IMR-90 (cell line): ENCODE results near the gene HRH1. TPM values are rescaled to one million over a fixed set of nuclear protein-coding genes. Genes with fewer than 3 reads are reported as not detected.

Experiments used
- ATAC-seq: fragments of 200-7000 bp; cut with Tn5 transposase; 2 replicates; pipeline ENCODE4 v1.9.1; 2020; ENCODE audit warnings: low read depth, mild to moderate bottlenecking, moderate library complexity
- BruUV-seq: library from RNA; stranded (reverse); fragments of 400-500 nt; replicated peaks from 2 replicates; lab custom pipeline; 2021; lab: Mats Ljungman, UMichigan
- CTCF ChIA-PET: fragments of 300-600 bp; formaldehyde crosslinking; extraction: SDS; loops from one replicate; lab custom pipeline; 2021; ENCODE audit warnings: antibody characterized with exemption; lab: Yijun Ruan, JAX
- POLR2A ChIA-PET: fragments of 300-600 bp; sonication (Branson Sonifier 250); formaldehyde crosslinking; loops from one replicate; lab custom pipeline; 2022; ENCODE audit warnings: antibody characterized with exemption; ENCODE audit not compliant: unreplicated experiment; lab: Charles Lee
- DNase-seq: peaks from one replicate; pipeline ENCODE4 v3.0.0; 2013
- H2AFZ ChIP-seq: replicated peaks from 2 replicates; pipeline ENCODE3; 2013; ENCODE audit warnings: low read length, mild to moderate bottlenecking; ENCODE audit not compliant: poor library complexity
- H2AK5ac ChIP-seq: 2 replicates; pipeline ENCODE4 v1.6.1; 2013; ENCODE audit warnings: low read depth, low read length, inconsistent platforms
- H2AK9ac ChIP-seq: replicated peaks from 2 replicates; pipeline ENCODE3; 2013; ENCODE audit warnings: mild to moderate bottlenecking, low read depth, low read length, moderate library complexity; ENCODE audit not compliant: poor library complexity
- H2BK120ac ChIP-seq: 2 replicates; pipeline ENCODE4 v1.6.1; 2013; ENCODE audit warnings: low read depth, low read length, inconsistent platforms
- H2BK15ac ChIP-seq: 3 replicates; pipeline ENCODE4 v1.6.1; 2013; ENCODE audit warnings: low read depth, low read length, inconsistent platforms
- H2BK20ac ChIP-seq: 2 replicates; pipeline ENCODE4 v1.6.1; 2013; ENCODE audit warnings: low read depth, mild to moderate bottlenecking, inconsistent platforms, low read length, moderate library complexity
- H2BK5ac ChIP-seq: 2 replicates; pipeline ENCODE4 v1.6.1; 2013; ENCODE audit warnings: mild to moderate bottlenecking, low read depth, low read length, inconsistent platforms; ENCODE audit not compliant: poor library complexity, severe bottlenecking
- H3K14ac ChIP-seq: replicated peaks from 2 replicates; pipeline ENCODE4 v1.6.1; 2013; ENCODE audit warnings: low read depth, low read length, inconsistent platforms
- H3K18ac ChIP-seq: 2 replicates; pipeline ENCODE4 v1.6.1; 2013; ENCODE audit warnings: low read depth, low read length, control low read depth
- H3K23ac ChIP-seq: 2 replicates; pipeline ENCODE4 v1.6.1; 2013; ENCODE audit warnings: low read depth, low read length, inconsistent platforms
- H3K27ac ChIP-seq: 2 replicates; pipeline ENCODE4 v1.5.1; 2013; ENCODE audit warnings: mild to moderate bottlenecking, control low read depth, low read length; ENCODE audit not compliant: insufficient read depth
- H3K27me3 ChIP-seq: 2 replicates; pipeline ENCODE4 v1.6.1; 2013; ENCODE audit warnings: low read length; ENCODE audit not compliant: control insufficient read depth, insufficient read depth
- H3K36me3 ChIP-seq: 2 replicates; pipeline ENCODE4 v1.6.1; 2013; ENCODE audit warnings: low read length, mixed read lengths; ENCODE audit not compliant: control insufficient read depth, insufficient read depth
- H3K4ac ChIP-seq: 2 replicates; pipeline ENCODE4 v1.6.1; 2013; ENCODE audit warnings: low read depth, low read length, inconsistent platforms
- H3K4me1 ChIP-seq: 2 replicates; pipeline ENCODE4 v1.6.1; 2013; ENCODE audit warnings: low read length, mixed read lengths; ENCODE audit not compliant: control insufficient read depth, insufficient read depth
- H3K4me2 ChIP-seq: 2 replicates; pipeline ENCODE4 v1.6.1; 2013; ENCODE audit warnings: low read depth, mild to moderate bottlenecking, control low read depth, low read length, moderate library complexity
- H3K4me3 ChIP-seq: 2 replicates; pipeline ENCODE4 v1.5.1; 2013; ENCODE audit warnings: low read depth, mild to moderate bottlenecking, control low read depth, low read length, moderate library complexity; ENCODE audit not compliant: insufficient read depth
- H3K56ac ChIP-seq: 2 replicates; pipeline ENCODE4 v1.6.1; 2013; ENCODE audit warnings: low read length, inconsistent platforms; ENCODE audit not compliant: insufficient read depth; ENCODE audit errors: extremely low read depth
- H3K79me1 ChIP-seq, 2 experiments: 2 replicates each; pipeline ENCODE4 v1.6.1; 2013; ENCODE audit warnings: low read length in 2 of 2, inconsistent platforms in 1 of 2, low read depth in 1 of 2
- H3K9ac ChIP-seq: 2 replicates; pipeline ENCODE4 v1.6.1; 2013; ENCODE audit warnings: low read depth, low read length, control low read depth
- H3K9me1 ChIP-seq: 2 replicates; pipeline ENCODE4 v1.6.1; 2013; ENCODE audit warnings: low read length, inconsistent platforms; ENCODE audit not compliant: insufficient read depth
- H3K9me3 ChIP-seq: 2 replicates; pipeline ENCODE4 v1.6.1; 2013; ENCODE audit warnings: low read length; ENCODE audit not compliant: control insufficient read depth, insufficient read depth
- H4K20me1 ChIP-seq: 2 replicates; pipeline ENCODE4 v1.6.1; 2013; ENCODE audit warnings: low read length, inconsistent platforms; ENCODE audit not compliant: insufficient read depth
- H4K5ac ChIP-seq: 2 replicates; pipeline ENCODE4 v1.6.1; 2013; ENCODE audit warnings: mild to moderate bottlenecking, low read depth, low read length, control low read depth
- H4K8ac ChIP-seq, 2 experiments: 2 replicates each; pipeline ENCODE4 v1.6.1; 2013; ENCODE audit warnings: low read depth in 2 of 2, low read length in 2 of 2, control low read depth in 1 of 2, inconsistent platforms in 1 of 2
- H4K91ac ChIP-seq: 2 replicates; pipeline ENCODE4 v1.6.1; 2013; ENCODE audit warnings: low read depth, low read length, inconsistent platforms; ENCODE audit not compliant: insufficient read depth
- BHLHE40 ChIP-seq: fragments of 150-350 bp; IDR thresholded peaks from 2 replicates; pipeline ENCODE4 v1.6.1; 2016; ENCODE audit warnings: mild to moderate bottlenecking, low read depth, low read length
- CEBPB ChIP-seq: IDR thresholded peaks from 2 replicates; pipeline ENCODE4 v1.6.1; 2012; ENCODE audit warnings: low read depth, low read length, improper control_type of control experiment
- CHD1 ChIP-seq: IDR thresholded peaks from 2 replicates; pipeline ENCODE4 v1.6.1; 2012; ENCODE audit warnings: low read depth, low read length, improper control_type of control experiment
- FOS ChIP-seq: fragments of 150-350 bp; IDR thresholded peaks from 2 replicates; pipeline ENCODE4 v1.6.1; 2016; ENCODE audit warnings: low read depth, low read length
- MAFK ChIP-seq: IDR thresholded peaks from 2 replicates; pipeline ENCODE4 v1.6.1; 2012; ENCODE audit warnings: low read depth, low read length, improper control_type of control experiment
- MAZ ChIP-seq: IDR thresholded peaks from 2 replicates; pipeline ENCODE4 v1.6.1; 2012; ENCODE audit warnings: low read depth, mild to moderate bottlenecking, low read length, improper control_type of control experiment, moderate library complexity, borderline replicate concordance
- MXI1 ChIP-seq: IDR thresholded peaks from 2 replicates; pipeline ENCODE4 v1.6.1; 2012; ENCODE audit warnings: low read depth, mild to moderate bottlenecking, low read length, moderate library complexity, borderline replicate concordance
- NFE2L2 ChIP-seq: fragments of 150-350 bp; IDR thresholded peaks from 2 replicates; pipeline ENCODE4 v1.6.1; 2016; ENCODE audit warnings: low read depth, mild to moderate bottlenecking, low read length
- POLR2A ChIP-seq: IDR thresholded peaks from 2 replicates; pipeline ENCODE4 v1.6.1; 2012; ENCODE audit warnings: mild to moderate bottlenecking, low read depth, low read length
- RAD21 ChIP-seq: IDR thresholded peaks from 2 replicates; pipeline ENCODE4 v1.6.1; 2012; ENCODE audit warnings: low read length, improper control_type of control experiment
- RCOR1 ChIP-seq: IDR thresholded peaks from 2 replicates; pipeline ENCODE4 v1.6.1; 2012; ENCODE audit warnings: mild to moderate bottlenecking, low read length, improper control_type of control experiment; ENCODE audit not compliant: insufficient replicate concordance
- RFX5 ChIP-seq: IDR thresholded peaks from 2 replicates; pipeline ENCODE4 v1.8.0; 2012; ENCODE audit warnings: low read depth, mild to moderate bottlenecking, low read length, moderate library complexity
- SMC3 ChIP-seq: fragments of 150-350 bp; IDR thresholded peaks from 2 replicates; pipeline ENCODE4 v1.6.1; 2016; ENCODE audit warnings: low read depth, mild to moderate bottlenecking, antibody characterized with exemption, low read length, moderate library complexity
- WGBS, 2 experiments: methylation state at CpG; one replicate each; pipeline versions ENCODE4 v1.1.5 to v1.1.7; 2013; ENCODE audit warnings: missing lambda C conversion rate in 2 of 2; ENCODE audit not compliant: insufficient read length in 1 of 2; ENCODE audit errors: extremely low coverage in 2 of 2; 5-methylcytosine and 5-hydroxymethylcytosine counted together
- dilution Hi-C: fragments of 300-500 bp; cut with HindIII; formaldehyde crosslinking; loops from one replicate; pipeline ENCODE4 v1.14.3; 2018; ENCODE audit warnings: low sequenced_read_pairs; ENCODE audit not compliant: unreplicated experiment
- in situ Hi-C: fragments of 300-500 bp; cut with MboI; formaldehyde crosslinking; loops from 3 replicates; pipeline ENCODE4 v1.14.3; 2019; ENCODE audit warnings: low sequenced_read_pairs, inconsistent platforms, mixed read lengths
- intact Hi-C: fragments of 100-400 bp; cut with micrococcal nuclease; formaldehyde crosslinking; loops from 2 replicates; pipeline ENCODE4 v1.10.0; 2022
- polyA plus RNA-seq, 3 experiments: library from polyadenylated mRNA; depleted of rRNA; stranded (reverse); fragments of >200 nt; gene quantifications; 2 replicates each; pipeline ENCODE4 v1.2.3, GENCODE V29; 2012; ENCODE audit warnings: low replicate concordance in 1 of 3
- total RNA-seq: library from RNA; depleted of rRNA; stranded (reverse); fragments of >200 nt; gene quantifications from 2 replicates; pipeline ENCODE4 v1.2.3, GENCODE V29; 2012
- TF ChIP-seq, protein P1 (sequence below): fragments of 150-350 bp; IDR thresholded peaks from 2 replicates; pipeline ENCODE4 v1.6.1; 2016; ENCODE audit warnings: low read depth, mild to moderate bottlenecking, low read length, moderate library complexity, borderline replicate concordance
- TF ChIP-seq, protein P2 (sequence below): conservative IDR thresholded peaks from 2 replicates; pipeline ENCODE4 v1.5.1; 2012; ENCODE audit warnings: mild to moderate bottlenecking, low read depth, low read length, improper control_type of control experiment
- TF ChIP-seq, protein P3 (sequence below): fragments of 150-350 bp; IDR thresholded peaks from 2 replicates; pipeline ENCODE4 v1.6.1; 2017; ENCODE audit warnings: mild to moderate bottlenecking, antibody characterized with exemption, low read length, low read depth

Gene HRH1
- total and polyA plus RNA-seq, 2 of the 4 experiments (the other 2 are of a cell fraction): 7.6 to 16.1 TPM

DNA sequence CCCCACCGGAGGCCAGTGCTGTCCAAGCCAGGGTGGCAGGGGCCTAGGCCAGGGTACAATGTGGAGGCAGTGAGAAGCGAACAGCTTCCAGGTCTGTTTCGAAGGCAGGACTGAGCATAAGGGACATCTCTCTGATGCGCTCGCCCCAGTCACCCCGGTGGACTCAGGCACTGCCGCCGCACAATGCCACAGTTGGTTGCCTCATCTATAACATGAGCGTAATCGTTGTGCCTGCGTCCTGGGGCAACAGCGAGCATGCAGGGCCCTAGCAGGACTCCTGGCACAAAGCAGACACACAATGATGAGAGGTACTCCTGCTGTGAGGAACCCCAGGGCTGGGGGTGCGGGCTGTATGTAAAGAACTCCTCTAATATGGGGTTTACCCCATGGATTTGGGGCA lies 14.1 kb downstream of the HRH1 start:
- peak overlapping the region; percentile 98 for H2BK120ac ChIP-seq
- H3K79me1 ChIP-seq: peaks cover 47 to 85% of the 10 kb centered on the region in 2 experiments
- TF ChIP-seq, protein P1, sequence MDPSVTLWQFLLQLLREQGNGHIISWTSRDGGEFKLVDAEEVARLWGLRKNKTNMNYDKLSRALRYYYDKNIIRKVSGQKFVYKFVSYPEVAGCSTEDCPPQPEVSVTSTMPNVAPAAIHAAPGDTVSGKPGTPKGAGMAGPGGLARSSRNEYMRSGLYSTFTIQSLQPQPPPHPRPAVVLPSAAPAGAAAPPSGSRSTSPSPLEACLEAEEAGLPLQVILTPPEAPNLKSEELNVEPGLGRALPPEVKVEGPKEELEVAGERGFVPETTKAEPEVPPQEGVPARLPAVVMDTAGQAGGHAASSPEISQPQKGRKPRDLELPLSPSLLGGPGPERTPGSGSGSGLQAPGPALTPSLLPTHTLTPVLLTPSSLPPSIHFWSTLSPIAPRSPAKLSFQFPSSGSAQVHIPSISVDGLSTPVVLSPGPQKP: no peak
- TF ChIP-seq, protein P2, sequence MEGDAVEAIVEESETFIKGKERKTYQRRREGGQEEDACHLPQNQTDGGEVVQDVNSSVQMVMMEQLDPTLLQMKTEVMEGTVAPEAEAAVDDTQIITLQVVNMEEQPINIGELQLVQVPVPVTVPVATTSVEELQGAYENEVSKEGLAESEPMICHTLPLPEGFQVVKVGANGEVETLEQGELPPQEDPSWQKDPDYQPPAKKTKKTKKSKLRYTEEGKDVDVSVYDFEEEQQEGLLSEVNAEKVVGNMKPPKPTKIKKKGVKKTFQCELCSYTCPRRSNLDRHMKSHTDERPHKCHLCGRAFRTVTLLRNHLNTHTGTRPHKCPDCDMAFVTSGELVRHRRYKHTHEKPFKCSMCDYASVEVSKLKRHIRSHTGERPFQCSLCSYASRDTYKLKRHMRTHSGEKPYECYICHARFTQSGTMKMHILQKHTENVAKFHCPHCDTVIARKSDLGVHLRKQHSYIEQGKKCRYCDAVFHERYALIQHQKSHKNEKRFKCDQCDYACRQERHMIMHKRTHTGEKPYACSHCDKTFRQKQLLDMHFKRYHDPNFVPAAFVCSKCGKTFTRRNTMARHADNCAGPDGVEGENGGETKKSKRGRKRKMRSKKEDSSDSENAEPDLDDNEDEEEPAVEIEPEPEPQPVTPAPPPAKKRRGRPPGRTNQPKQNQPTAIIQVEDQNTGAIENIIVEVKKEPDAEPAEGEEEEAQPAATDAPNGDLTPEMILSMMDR: no peak
- no peak for TF ChIP-seq CHD1
- TF ChIP-seq, protein P3, sequence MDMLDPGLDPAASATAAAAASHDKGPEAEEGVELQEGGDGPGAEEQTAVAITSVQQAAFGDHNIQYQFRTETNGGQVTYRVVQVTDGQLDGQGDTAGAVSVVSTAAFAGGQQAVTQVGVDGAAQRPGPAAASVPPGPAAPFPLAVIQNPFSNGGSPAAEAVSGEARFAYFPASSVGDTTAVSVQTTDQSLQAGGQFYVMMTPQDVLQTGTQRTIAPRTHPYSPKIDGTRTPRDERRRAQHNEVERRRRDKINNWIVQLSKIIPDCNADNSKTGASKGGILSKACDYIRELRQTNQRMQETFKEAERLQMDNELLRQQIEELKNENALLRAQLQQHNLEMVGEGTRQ: no peak
- no peak for TF ChIP-seq SMC3
- TF ChIP-seq CEBPB: no peak
- TF ChIP-seq MXI1: no peak
- TF ChIP-seq FOS: no peak
- no peak for TF ChIP-seq NFE2L2
- TF ChIP-seq RCOR1: no peak
- TF ChIP-seq POLR2A: no peak
- no peak for TF ChIP-seq RFX5
- no peak for TF ChIP-seq MAZ
- TF ChIP-seq MAFK: no peak
- no peak for TF ChIP-seq RAD21
- no peak for TF ChIP-seq BHLHE40
- H3K36me3 ChIP-seq: peaks cover 14% of the 10 kb centered on the region
- no peak overlapping the region for H3K56ac ChIP-seq
- ChIA-PET CTCF (no interaction called here), POLR2A (no interaction called here)
- no peaks in the 10 kb centered on the region for H3K27me3 ChIP-seq
- H2AK5ac ChIP-seq: peak overlapping the region; percentile 99
- dilution Hi-C loops (no loop called here), intact Hi-C loops (no loop called here), in situ Hi-C loops (loop anchor here (25.0 kb wide), 1 partner anchor 169 kb away; no protein-coding TSS in a partner anchor)
- peak overlapping the region; percentile 92; the same call in 1 of the 2 replicates for H4K91ac ChIP-seq
- peak overlapping the region; percentile 93; the same call in 2 of the 3 replicates for H2BK15ac ChIP-seq
- H4K20me1 ChIP-seq: no peaks in the 10 kb centered on the region
- H3K4me2 ChIP-seq: no peak overlapping the region
- H3K9me1 ChIP-seq: peaks cover 48% of the 10 kb centered on the region
- H3K9ac ChIP-seq: no peak overlapping the region
- H2BK5ac ChIP-seq: peak overlapping the region; percentile 74
- H2BK20ac ChIP-seq: peak overlapping the region; percentile 72; the same call in 1 of the 2 replicates
- peak overlapping the region; percentile 96 for H3K4ac ChIP-seq
- H4K8ac ChIP-seq: peak overlapping the region; percentile 74 to 78; a peak in 2 of 4 replicates
- H3K23ac ChIP-seq: peak overlapping the region; percentile 82; the same call in 1 of the 2 replicates
- H3K18ac ChIP-seq: no peak overlapping the region; the same call in 1 of the 2 replicates
- H3K9me3 ChIP-seq: no peaks in the 10 kb centered on the region
- no peak for ATAC-seq
- peaks cover 29% of the 10 kb centered on the region for H3K4me1 ChIP-seq
- H3K27ac ChIP-seq: no peak overlapping the region
- H2AFZ ChIP-seq: no peak overlapping the region
- H3K4me3 ChIP-seq: no peak overlapping the region
- DNase-seq: no peak
- H4K5ac ChIP-seq: no peak overlapping the region; the same call in 1 of the 2 replicates
- whole genome bisulfite sequencing, 2 experiments: 93% methylated on average over 8 of the region's 13 CpGs; no CpG with 5 or more reads in 1 of the 2 experiments
- no peak overlapping the region for H2AK9ac ChIP-seq
- no peak overlapping the region; the same call in 1 of the 2 replicates for H3K14ac ChIP-seq
- BruUV-seq: no TSS peak
